ENCODE measurements around the gene CAPN3. TPM values are rescaled to one million over a fixed set of nuclear protein-coding genes. Genes with fewer than 3 reads are reported as not detected.

Gene CAPN3
- total and polyA plus RNA-seq, 2 experiments from 2014 or later: 0.84 to 1.1 TPM

DNA sequence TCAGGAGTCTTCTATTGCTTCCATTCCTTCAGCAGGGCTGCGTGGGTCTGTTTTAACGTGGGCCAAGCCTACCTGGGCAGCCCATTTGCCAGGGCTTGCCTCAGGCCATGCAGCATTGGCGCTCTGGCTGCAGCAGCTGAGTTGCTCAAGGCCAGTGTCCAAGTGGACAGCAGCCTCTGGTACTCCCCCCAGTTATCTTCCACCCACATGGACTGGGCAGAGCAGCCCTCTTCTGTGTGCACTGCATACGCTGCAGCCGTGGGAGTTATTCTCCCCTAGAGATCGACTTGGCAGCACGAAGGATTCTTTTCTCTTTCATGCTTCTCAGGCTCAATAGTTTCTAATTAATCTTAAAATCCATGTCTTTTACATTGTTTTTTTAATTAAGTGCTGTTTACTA is 6.9 kb upstream of the CAPN3 start (continued):
- TF ChIP-seq, protein P1, sequence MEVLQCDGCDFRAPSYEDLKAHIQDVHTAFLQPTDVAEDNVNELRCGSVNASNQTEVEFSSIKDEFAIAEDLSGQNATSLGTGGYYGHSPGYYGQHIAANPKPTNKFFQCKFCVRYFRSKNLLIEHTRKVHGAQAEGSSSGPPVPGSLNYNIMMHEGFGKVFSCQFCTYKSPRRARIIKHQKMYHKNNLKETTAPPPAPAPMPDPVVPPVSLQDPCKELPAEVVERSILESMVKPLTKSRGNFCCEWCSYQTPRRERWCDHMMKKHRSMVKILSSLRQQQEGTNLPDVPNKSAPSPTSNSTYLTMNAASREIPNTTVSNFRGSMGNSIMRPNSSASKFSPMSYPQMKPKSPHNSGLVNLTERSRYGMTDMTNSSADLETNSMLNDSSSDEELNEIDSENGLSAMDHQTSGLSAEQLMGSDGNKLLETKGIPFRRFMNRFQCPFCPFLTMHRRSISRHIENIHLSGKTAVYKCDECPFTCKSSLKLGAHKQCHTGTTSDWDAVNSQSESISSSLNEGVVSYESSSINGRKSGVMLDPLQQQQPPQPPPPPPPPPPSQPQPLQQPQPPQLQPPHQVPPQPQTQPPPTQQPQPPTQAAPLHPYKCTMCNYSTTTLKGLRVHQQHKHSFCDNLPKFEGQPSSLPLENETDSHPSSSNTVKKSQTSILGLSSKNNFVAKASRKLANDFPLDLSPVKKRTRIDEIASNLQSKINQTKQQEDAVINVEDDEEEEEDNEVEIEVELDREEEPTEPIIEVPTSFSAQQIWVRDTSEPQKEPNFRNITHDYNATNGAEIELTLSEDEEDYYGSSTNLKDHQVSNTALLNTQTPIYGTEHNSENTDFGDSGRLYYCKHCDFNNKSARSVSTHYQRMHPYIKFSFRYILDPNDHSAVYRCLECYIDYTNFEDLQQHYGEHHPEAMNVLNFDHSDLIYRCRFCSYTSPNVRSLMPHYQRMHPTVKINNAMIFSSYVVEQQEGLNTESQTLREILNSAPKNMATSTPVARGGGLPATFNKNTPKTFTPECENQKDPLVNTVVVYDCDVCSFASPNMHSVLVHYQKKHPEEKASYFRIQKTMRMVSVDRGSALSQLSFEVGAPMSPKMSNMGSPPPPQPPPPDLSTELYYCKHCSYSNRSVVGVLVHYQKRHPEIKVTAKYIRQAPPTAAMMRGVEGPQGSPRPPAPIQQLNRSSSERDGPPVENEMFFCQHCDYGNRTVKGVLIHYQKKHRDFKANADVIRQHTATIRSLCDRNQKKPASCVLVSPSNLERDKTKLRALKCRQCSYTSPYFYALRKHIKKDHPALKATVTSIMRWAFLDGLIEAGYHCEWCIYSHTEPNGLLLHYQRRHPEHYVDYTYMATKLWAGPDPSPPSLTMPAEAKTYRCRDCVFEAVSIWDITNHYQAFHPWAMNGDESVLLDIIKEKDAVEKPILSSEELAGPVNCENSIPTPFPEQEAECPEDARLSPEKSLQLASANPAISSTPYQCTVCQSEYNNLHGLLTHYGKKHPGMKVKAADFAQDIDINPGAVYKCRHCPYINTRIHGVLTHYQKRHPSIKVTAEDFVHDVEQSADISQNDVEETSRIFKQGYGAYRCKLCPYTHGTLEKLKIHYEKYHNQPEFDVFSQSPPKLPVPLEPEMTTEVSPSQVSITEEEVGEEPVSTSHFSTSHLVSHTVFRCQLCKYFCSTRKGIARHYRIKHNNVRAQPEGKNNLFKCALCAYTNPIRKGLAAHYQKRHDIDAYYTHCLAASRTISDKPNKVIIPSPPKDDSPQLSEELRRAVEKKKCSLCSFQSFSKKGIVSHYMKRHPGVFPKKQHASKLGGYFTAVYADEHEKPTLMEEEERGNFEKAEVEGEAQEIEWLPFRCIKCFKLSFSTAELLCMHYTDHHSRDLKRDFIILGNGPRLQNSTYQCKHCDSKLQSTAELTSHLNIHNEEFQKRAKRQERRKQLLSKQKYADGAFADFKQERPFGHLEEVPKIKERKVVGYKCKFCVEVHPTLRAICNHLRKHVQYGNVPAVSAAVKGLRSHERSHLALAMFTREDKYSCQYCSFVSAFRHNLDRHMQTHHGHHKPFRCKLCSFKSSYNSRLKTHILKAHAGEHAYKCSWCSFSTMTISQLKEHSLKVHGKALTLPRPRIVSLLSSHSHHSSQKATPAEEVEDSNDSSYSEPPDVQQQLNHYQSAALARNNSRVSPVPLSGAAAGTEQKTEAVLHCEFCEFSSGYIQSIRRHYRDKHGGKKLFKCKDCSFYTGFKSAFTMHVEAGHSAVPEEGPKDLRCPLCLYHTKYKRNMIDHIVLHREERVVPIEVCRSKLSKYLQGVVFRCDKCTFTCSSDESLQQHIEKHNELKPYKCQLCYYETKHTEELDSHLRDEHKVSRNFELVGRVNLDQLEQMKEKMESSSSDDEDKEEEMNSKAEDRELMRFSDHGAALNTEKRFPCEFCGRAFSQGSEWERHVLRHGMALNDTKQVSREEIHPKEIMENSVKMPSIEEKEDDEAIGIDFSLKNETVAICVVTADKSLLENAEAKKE (CRISPR knock-in tag; IDR thresholded peaks at IDR 0.05): no peak
- TF ChIP-seq CREB1 (CRISPR knock-in tag; IDR thresholded peaks at IDR 0.05; ENCODE audit: low read depth): no peak
- TF ChIP-seq STAT1 (IDR thresholded peaks at IDR 0.05; ENCODE audit: unreplicated experiment): no peak

DNA sequence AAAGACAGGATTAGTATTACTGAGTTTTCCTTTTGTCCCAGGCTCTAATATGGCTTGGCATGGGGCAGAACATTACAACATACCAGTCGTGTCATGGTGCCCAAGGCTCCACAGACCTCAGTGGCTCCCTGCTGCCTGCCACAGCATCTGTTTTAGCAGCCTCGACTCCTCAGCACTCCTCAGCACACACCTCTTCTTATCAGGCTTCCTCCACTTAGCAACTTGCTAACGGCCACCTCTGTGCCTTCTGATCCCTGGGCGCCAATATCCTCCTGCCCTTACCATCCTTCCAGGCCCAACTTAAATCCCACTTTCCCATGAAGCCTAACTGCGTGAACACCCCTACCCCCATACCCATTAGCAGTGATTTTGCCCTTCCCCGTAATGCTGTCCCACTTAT is 6.2 kb upstream of the CAPN3 start:
- Histone ChIP-seq H3K4me1 (ENCODE audit: insufficient read depth) (no peaks in the 10 kb centered on the region), H3K9me2 (ENCODE audit: insufficient read depth) (no peaks in the 10 kb centered on the region), H2AFZ (no peak overlapping the region), H3K4me2 (no peak overlapping the region), H3K79me2 (replicated peaks; ENCODE audit: insufficient read depth) (no peaks in the 10 kb centered on the region), H3K27me3 (ENCODE audit: insufficient read depth) (no peaks in the 10 kb centered on the region), H3K27ac (ENCODE audit: low read depth) (no peak overlapping the region), H4K20me1 (replicated peaks; ENCODE audit: insufficient read depth) (no peaks in the 10 kb centered on the region), H3F3A (replicated peaks; ENCODE audit: low read depth) (no peaks in the 10 kb centered on the region), H3K36me3 (ENCODE audit: insufficient read depth) (no peaks in the 10 kb centered on the region), H3K4me3 (no peak overlapping the region)
- Mint-ChIP-seq H3K4me1 (no peaks in the 10 kb centered on the region), H3K27me3 (ENCODE audit: insufficient read depth, low read depth, poor library complexity) (peaks cover 2% of the 10 kb centered on the region), H3K27ac (no peak overlapping the region), H3K36me3 (ENCODE audit: low read depth) (no peaks in the 10 kb centered on the region), H3K4me3 (no peak overlapping the region), H3K9me3 (no peaks in the 10 kb centered on the region)
- DNase-seq (ENCODE audit: low spot score) (no peak), ATAC-seq (no peak)
- TF ChIP-seq, protein P2, sequence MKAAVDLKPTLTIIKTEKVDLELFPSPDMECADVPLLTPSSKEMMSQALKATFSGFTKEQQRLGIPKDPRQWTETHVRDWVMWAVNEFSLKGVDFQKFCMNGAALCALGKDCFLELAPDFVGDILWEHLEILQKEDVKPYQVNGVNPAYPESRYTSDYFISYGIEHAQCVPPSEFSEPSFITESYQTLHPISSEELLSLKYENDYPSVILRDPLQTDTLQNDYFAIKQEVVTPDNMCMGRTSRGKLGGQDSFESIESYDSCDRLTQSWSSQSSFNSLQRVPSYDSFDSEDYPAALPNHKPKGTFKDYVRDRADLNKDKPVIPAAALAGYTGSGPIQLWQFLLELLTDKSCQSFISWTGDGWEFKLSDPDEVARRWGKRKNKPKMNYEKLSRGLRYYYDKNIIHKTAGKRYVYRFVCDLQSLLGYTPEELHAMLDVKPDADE (IDR thresholded peaks at IDR 0.05): no peak

Data from GM23338 (cell line).